ENCODE measurements around the gene PMP22. TPM values are rescaled to one million over a fixed set of nuclear protein-coding genes. Genes with fewer than 3 reads are reported as not detected.

Gene PMP22
- total RNA-seq, 4 donors from 2014 or later, result 224 to 387 (median 297) TPM

- ATAC-seq (ENCODE audit: low FRiP score) (no peak), DNase-seq (ENCODE audit: low spot score) (no peak)
- TF ChIP-seq, protein P1, sequence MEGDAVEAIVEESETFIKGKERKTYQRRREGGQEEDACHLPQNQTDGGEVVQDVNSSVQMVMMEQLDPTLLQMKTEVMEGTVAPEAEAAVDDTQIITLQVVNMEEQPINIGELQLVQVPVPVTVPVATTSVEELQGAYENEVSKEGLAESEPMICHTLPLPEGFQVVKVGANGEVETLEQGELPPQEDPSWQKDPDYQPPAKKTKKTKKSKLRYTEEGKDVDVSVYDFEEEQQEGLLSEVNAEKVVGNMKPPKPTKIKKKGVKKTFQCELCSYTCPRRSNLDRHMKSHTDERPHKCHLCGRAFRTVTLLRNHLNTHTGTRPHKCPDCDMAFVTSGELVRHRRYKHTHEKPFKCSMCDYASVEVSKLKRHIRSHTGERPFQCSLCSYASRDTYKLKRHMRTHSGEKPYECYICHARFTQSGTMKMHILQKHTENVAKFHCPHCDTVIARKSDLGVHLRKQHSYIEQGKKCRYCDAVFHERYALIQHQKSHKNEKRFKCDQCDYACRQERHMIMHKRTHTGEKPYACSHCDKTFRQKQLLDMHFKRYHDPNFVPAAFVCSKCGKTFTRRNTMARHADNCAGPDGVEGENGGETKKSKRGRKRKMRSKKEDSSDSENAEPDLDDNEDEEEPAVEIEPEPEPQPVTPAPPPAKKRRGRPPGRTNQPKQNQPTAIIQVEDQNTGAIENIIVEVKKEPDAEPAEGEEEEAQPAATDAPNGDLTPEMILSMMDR (IDR thresholded peaks at IDR 0.05), result no peak
Measured at GRCh38 chr17:15270628-15271381, 5.7 kb upstream of the PMP22 start.

DNA sequence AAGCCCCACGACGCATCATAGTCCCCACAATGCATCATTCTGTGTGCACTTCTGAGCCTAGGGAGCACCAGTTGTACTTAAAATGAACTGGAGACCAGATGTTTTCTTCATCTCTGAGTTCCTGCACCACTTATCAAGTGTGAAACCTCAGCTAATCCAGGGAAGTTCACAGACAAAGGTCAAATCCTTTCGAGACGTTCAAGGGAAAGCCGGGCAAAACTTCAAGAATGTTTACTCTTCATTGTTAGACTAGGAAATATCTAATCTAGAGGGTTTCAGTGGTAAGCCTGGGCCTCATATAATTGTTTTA is 4.6 kb upstream of the PMP22 start:
- TF ChIP-seq, protein P1 (IDR thresholded peaks at IDR 0.05), result no peak
- ATAC-seq (ENCODE audit: low FRiP score) (no peak), DNase-seq (ENCODE audit: low spot score) (no peak)

- DNase-seq (ENCODE audit: low spot score) (no peak), ATAC-seq (ENCODE audit: low FRiP score) (no peak)
- TF ChIP-seq, protein P1 (IDR thresholded peaks at IDR 0.05), result no peak
Measured at GRCh38 chr17:15269087-15269779, 4.1 kb upstream of the PMP22 start.

DNA sequence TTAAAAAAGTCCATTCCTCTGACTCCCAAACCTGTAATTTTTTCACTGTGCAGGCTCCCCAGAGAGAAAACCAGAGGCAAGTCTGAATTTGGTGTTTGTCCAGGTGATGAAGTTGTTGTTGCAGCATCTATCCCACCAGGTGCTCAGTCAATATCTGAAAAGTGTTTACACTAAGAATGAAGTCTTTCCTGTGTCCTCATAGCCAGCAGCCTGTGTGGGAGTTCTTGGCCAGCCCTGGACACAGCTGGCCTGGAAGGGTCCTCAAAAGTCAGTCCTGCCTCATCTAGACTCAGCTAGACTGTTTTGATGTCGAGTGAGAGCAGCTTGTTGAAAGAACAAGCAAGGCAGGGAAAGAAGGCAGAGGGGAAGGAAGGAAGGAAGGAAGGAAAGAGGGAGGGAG is 3.3 kb upstream of the PMP22 start:
- TF ChIP-seq, protein P1 (IDR thresholded peaks at IDR 0.05), result no peak
- DNase-seq (ENCODE audit: low spot score) (no peak), ATAC-seq (ENCODE audit: low FRiP score) (no peak)

GRCh38 chr17:15267996-15268395 is 2.9 kb upstream of the PMP22 start:
- DNase-seq (ENCODE audit: low spot score) (no peak), ATAC-seq (ENCODE audit: low FRiP score) (no peak)
- TF ChIP-seq, protein P1 (IDR thresholded peaks at IDR 0.05), result no peak

- no peak for ATAC-seq (ENCODE audit: low FRiP score)
- TF ChIP-seq, protein P1 (IDR thresholded peaks at IDR 0.05), result no peak
- no peak for DNase-seq (ENCODE audit: low spot score)
Measured at GRCh38 chr17:15266325-15267125, 1.4 kb upstream of the PMP22 start.

Measured in omental fat pad (tissue), 4 donors.